ENCODE measurements around the gene USP31.

- TF ChIP-seq PPARA (CRISPR knock-in tag; IDR thresholded peaks at IDR 0.05; ENCODE audit: borderline replicate concordance): no peak
- no peak for TF ChIP-seq ZNF70 (CRISPR knock-in tag; IDR thresholded peaks at IDR 0.05)
- TF ChIP-seq ISL1 (CRISPR knock-in tag; IDR thresholded peaks at IDR 0.05): no peak
- no peak for TF ChIP-seq PATZ1 (CRISPR knock-in tag; IDR thresholded peaks at IDR 0.05; ENCODE audit: borderline replicate concordance)
- TF ChIP-seq TOX (CRISPR knock-in tag; IDR thresholded peaks at IDR 0.05; ENCODE audit: borderline replicate concordance): no peak
- no peak for TF ChIP-seq ZNF8 (CRISPR knock-in tag; IDR thresholded peaks at IDR 0.05)
- no peak for TF ChIP-seq ARNTL (CRISPR knock-in tag; IDR thresholded peaks at IDR 0.05; ENCODE audit: borderline replicate concordance, low read depth)
- TF ChIP-seq CREB5 (CRISPR knock-in tag; IDR thresholded peaks at IDR 0.05; ENCODE audit: low read depth): no peak
- TF ChIP-seq ESRRG (CRISPR knock-in tag; IDR thresholded peaks at IDR 0.05): no peak
- TF ChIP-seq SNAI2 (CRISPR knock-in tag; IDR thresholded peaks at IDR 0.05): no peak
- TF ChIP-seq ZFP30 (CRISPR knock-in tag; IDR thresholded peaks at IDR 0.05): no peak
Observed at GRCh38 chr16:23172994-23173393, 23.7 kb upstream of the USP31 start.

All from SK-N-SH treated with all-trans-retinoic acid at 6 μM for 48 hours (cell line).